PFSK-1 (cell line): ENCODE measurements around the gene PXYLP1.

Experiments used
- POLR2AphosphoS5 ChIP-seq: IDR thresholded peaks from 2 replicates; pipeline ENCODE4 v1.6.1; 2012; ENCODE audit warnings: low read depth, mild to moderate bottlenecking, control low read depth, low read length, moderate library complexity
- TF ChIP-seq, protein P1 (sequence below), 2 experiments: IDR thresholded peaks; 2 replicates each; pipeline versions ENCODE4 v1.6.1 to v1.8.0; 2011 to 2012; ENCODE audit warnings: low read depth in 2 of 2, low read length in 2 of 2, control low read depth in 1 of 2, inconsistent platforms in 1 of 2, mild to moderate bottlenecking in 1 of 2, moderate library complexity in 1 of 2; ENCODE audit not compliant: insufficient read depth in 1 of 2

DNA sequence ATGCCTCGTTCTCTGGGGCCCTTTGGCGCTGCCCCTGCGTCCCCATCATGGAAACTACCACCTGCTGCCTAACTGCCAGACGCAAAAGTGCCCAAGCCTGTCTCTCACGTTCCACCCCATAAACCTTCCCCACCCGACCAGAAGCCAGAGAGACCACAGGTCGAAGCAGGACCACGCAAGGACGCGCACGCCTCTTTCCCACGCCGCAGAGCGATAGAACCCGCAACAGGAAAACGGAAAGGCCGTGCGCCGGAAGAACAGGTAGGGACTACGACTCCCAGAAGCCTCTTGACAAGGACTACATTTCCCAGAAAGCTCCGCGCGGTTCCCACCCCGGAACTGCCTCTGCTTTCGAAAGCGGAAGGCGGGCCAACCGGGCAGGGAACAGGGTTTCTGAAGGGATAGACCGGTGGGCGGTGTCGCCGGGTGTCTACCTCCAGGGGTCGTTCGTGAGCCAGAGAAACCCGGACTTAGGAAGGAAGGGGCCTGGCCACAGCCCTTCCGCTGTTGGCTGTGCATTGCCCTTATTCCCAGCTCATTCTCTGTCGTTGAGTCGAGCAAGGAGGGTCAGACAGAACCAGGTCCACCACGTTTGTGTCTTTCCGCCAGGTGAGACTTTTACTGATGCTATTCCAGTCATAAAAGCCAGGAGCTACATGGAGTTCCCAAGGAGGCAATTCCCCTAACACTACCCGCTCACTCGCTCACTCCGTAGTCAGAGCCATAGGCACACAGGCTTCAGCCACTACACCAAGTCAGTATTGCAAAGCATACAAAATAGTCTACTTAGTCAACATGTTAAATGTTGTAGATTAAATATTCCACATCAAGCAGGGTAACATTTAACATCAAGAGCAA is 80.1 kb downstream of the PXYLP1 start:
- TF ChIP-seq POLR2AphosphoS5, result peak; percentile 76
- TF ChIP-seq, protein P1, sequence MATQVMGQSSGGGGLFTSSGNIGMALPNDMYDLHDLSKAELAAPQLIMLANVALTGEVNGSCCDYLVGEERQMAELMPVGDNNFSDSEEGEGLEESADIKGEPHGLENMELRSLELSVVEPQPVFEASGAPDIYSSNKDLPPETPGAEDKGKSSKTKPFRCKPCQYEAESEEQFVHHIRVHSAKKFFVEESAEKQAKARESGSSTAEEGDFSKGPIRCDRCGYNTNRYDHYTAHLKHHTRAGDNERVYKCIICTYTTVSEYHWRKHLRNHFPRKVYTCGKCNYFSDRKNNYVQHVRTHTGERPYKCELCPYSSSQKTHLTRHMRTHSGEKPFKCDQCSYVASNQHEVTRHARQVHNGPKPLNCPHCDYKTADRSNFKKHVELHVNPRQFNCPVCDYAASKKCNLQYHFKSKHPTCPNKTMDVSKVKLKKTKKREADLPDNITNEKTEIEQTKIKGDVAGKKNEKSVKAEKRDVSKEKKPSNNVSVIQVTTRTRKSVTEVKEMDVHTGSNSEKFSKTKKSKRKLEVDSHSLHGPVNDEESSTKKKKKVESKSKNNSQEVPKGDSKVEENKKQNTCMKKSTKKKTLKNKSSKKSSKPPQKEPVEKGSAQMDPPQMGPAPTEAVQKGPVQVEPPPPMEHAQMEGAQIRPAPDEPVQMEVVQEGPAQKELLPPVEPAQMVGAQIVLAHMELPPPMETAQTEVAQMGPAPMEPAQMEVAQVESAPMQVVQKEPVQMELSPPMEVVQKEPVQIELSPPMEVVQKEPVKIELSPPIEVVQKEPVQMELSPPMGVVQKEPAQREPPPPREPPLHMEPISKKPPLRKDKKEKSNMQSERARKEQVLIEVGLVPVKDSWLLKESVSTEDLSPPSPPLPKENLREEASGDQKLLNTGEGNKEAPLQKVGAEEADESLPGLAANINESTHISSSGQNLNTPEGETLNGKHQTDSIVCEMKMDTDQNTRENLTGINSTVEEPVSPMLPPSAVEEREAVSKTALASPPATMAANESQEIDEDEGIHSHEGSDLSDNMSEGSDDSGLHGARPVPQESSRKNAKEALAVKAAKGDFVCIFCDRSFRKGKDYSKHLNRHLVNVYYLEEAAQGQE (IDR thresholded peaks at IDR 0.05; ENCODE audit: insufficient read depth in 1 of 2, low read depth in 2 of 2, low read length in 2 of 2), result no peak
